ENCODE results near the gene DMWD. TPM values are rescaled to one million over a fixed set of nuclear protein-coding genes. Genes with fewer than 3 reads are reported as not detected.

DMWD gene
- total and polyA plus RNA-seq, 2 donors (not counting 1 experiment from before 2014, with no cell fraction given), result 25.1 to 86.4 TPM

DNA sequence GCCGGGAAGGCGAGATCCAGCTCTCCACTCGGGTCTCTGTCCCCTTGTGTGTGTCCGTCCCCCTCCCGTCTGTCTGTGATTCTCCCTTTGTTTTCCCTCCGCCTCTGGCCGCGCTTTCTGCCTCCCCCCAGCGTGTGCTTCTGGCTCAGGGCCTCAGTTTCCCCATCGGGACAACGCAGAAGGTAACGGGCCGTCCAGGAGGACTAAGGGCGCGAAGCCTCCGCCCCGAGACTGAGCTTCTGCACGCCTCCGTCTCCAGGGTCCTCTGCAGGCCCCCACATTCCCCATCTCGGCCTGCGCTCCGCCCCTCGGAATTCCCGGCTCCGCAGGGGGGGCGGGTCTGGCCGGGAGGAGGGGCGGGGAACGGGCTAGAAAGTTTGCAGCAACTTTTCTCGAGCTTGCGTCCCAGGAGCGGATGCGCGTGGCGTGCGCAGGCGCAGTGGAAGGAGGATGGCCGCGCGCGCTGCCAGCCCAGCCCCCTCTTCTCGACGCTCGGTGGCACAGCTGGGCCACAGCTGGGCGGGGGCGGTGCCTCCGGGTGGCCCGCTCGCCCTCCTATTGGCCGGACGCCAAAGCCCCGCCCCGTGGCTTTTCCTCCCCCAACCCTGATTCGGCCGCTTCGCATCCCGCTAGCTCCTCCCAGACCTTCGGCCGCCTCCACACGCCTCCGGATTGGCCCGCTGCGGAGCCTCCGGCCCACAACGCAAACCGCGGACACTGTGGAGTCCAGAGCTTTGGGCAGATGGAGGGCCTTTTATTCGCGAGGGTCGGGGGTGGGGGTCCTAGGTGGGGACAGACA lies 23.5 kb downstream of the DMWD start, which contains the start of gene SIX5:
TSS of gene SIX5 (minus strand) at position 269 of the 799 bp plus-strand sequence. CDS start 408 bp downstream, outside the sequence.
- under 1% methylated on average over 69 of the region's 70 CpGs for WGBS (ENCODE audit: insufficient coverage)
- H3K4me2 ChIP-seq (replicated peaks; ENCODE audit: low read depth, low read length, poor library complexity, severe bottlenecking), result peak within 1 kb of the TSS; percentile 96
- peak within 1 kb of the TSS; percentile 27 to 53 for H3K27ac ChIP-seq (ENCODE audit: low read length in 2 of 2)
- peaks cover 0 to 36% (median 8%) of the 10 kb centered on the region in 4 experiments for H3K27me3 ChIP-seq (replicated peaks in 1 of 4; ENCODE audit: control extremely low read depth in 1 of 4, control insufficient read depth in 3 of 4, insufficient read depth in 4 of 4, low read length in 3 of 4)
- DNase-seq (peak; percentile 97), ATAC-seq (ENCODE audit: low read depth) (peak; percentile 71)
- peaks cover 12 to 32% of the 10 kb centered on the region in 2 donors for H3K4me1 ChIP-seq (ENCODE audit: control insufficient read depth in 2 of 2, insufficient read depth in 2 of 2, low read length in 2 of 2)
- peak within 1 kb of the TSS; percentile 93 for H2AFZ ChIP-seq (ENCODE audit: insufficient read depth, low read depth, low read length, poor library complexity, severe bottlenecking)
- Mint-ChIP-seq H3K4me1 (peaks cover 29% of the 10 kb centered on the region), H3K27me3 (peaks cover 7% of the 10 kb centered on the region), H3K27ac (peak within 1 kb of the TSS; percentile 86), H3K4me3 (peak within 1 kb of the TSS; percentile 90), H3K9me3 (ENCODE audit: insufficient read depth) (no peaks in the 10 kb centered on the region)
- intact Hi-C loops (cut with micrococcal nuclease), result loop anchor here (1.0 to 2.0 kb wide), 6 partner anchors 24 to 247 kb away; partner anchors contain the start of genes FBXO46 and IRF2BP1
- ChIA-PET CTCF (interaction anchor here (0.8 to 8.3 kb wide), 20 partner anchors 10 to 495 kb away, joined by 3 to 302 read pairs (median 8); partner anchors contain the start of genes CCDC61, DMWD, FBXO46 and FOXA3), POLR2A (interaction anchor here (0.5 to 3.9 kb wide), 16 partner anchors 10 to 247 kb away, joined by 3 to 23 read pairs (median 4); partner anchors contain the start of genes DMWD, FBXO46, IRF2BP1 and SYMPK)
- peak within 1 kb of the TSS; percentile 78 for H3K9ac ChIP-seq (ENCODE audit: low read length)
- H3K4me3 ChIP-seq (ENCODE audit: control extremely low read depth in 1 of 5, extremely low read depth in 1 of 5, insufficient read depth in 1 of 5, low read depth in 2 of 5, low read length in 4 of 5), result peak within 1 kb of the TSS; percentile 46 to 88 (median 81)
- H3K36me3 ChIP-seq (replicated peaks in 1 of 2; ENCODE audit: control extremely low read depth in 1 of 2, control insufficient read depth in 1 of 2, extremely low read depth in 1 of 2, insufficient read depth in 2 of 2, low read length in 1 of 2), result no peaks in the 10 kb centered on the region
- TF ChIP-seq, protein P1, sequence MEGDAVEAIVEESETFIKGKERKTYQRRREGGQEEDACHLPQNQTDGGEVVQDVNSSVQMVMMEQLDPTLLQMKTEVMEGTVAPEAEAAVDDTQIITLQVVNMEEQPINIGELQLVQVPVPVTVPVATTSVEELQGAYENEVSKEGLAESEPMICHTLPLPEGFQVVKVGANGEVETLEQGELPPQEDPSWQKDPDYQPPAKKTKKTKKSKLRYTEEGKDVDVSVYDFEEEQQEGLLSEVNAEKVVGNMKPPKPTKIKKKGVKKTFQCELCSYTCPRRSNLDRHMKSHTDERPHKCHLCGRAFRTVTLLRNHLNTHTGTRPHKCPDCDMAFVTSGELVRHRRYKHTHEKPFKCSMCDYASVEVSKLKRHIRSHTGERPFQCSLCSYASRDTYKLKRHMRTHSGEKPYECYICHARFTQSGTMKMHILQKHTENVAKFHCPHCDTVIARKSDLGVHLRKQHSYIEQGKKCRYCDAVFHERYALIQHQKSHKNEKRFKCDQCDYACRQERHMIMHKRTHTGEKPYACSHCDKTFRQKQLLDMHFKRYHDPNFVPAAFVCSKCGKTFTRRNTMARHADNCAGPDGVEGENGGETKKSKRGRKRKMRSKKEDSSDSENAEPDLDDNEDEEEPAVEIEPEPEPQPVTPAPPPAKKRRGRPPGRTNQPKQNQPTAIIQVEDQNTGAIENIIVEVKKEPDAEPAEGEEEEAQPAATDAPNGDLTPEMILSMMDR (IDR thresholded peaks at IDR 0.05), result no peak
- TF ChIP-seq EZH2 (IDR thresholded peaks at IDR 0.05; ENCODE audit: borderline replicate concordance, insufficient read depth, low read depth, low read length, poor library complexity, severe bottlenecking), result no peak
- H3K79me2 ChIP-seq (ENCODE audit: control insufficient read depth, insufficient read depth, low read length), result no peaks in the 10 kb centered on the region
- no peaks in the 10 kb centered on the region for H4K20me1 ChIP-seq (ENCODE audit: control insufficient read depth, insufficient read depth, low read length, poor library complexity, severe bottlenecking)
- H3K9me3 ChIP-seq (ENCODE audit: control extremely low read depth in 1 of 3, control insufficient read depth in 2 of 3, insufficient read depth in 1 of 3, low read length in 2 of 3), result peaks cover 0 to 3% (median 0%) of the 10 kb centered on the region in 3 donors
